Activated T-cell treated with anti-CD3 and anti-CD28 coated beads, Interleukin-2, amount 50 U/mL, for 24 hours (primary cell): ENCODE results near the gene OCA2.
"Not testable (repeated sequence)": the region's sequence is repeated elsewhere in the genome, so short reads cannot be mapped to it uniquely, and the experiment has no call there.

Source experiments
- DNase-seq: peaks from one replicate; pipeline ENCODE4 v3.0.0-alpha.2; 2020
- H3K27ac Mint-ChIP-seq: 2 replicates; pipeline ENCODE4 v1.8.0; 2020; ENCODE audit warnings: mild to moderate bottlenecking, mixed read lengths
- H3K27me3 Mint-ChIP-seq: 2 replicates; pipeline ENCODE4 v1.8.0; 2020; ENCODE audit warnings: mixed read lengths
- H3K36me3 Mint-ChIP-seq: 2 replicates; pipeline ENCODE4 v1.8.0; 2020; ENCODE audit warnings: low read depth, mixed read lengths
- H3K4me1 Mint-ChIP-seq: 2 replicates; pipeline ENCODE4 v1.8.0; 2020; ENCODE audit warnings: low read depth, mixed read lengths
- H3K4me3 Mint-ChIP-seq: 2 replicates; pipeline ENCODE4 v1.8.0; 2020; ENCODE audit warnings: mild to moderate bottlenecking, moderate library complexity, mixed read lengths
- H3K9me3 Mint-ChIP-seq: 2 replicates; pipeline ENCODE4 v1.8.0; 2020; ENCODE audit warnings: mixed read lengths

Gene OCA2

GRCh38 chr15:27722102-27722501 is 377.0 kb downstream of the OCA2 start:
- no peak for DNase-seq
- H3K9me3 Mint-ChIP-seq, result peaks cover 20% of the 10 kb centered on the region
- no peak overlapping the region for H3K27ac Mint-ChIP-seq
- H3K36me3 Mint-ChIP-seq, result no peaks in the 10 kb centered on the region
- H3K27me3 Mint-ChIP-seq, result no peaks in the 10 kb centered on the region
- no peaks in the 10 kb centered on the region for H3K4me1 Mint-ChIP-seq
- no peak overlapping the region for H3K4me3 Mint-ChIP-seq

- no peak overlapping the region for H3K27ac Mint-ChIP-seq
- no peaks in the 10 kb centered on the region for H3K27me3 Mint-ChIP-seq
- H3K9me3 Mint-ChIP-seq, result peaks cover 30% of the 10 kb centered on the region
- no peaks in the 10 kb centered on the region for H3K4me1 Mint-ChIP-seq
- no peak overlapping the region for H3K4me3 Mint-ChIP-seq
- no peak for DNase-seq
- no peaks in the 10 kb centered on the region for H3K36me3 Mint-ChIP-seq
These were observed 384.4 kb downstream of the OCA2 start for GRCh38 chr15:27714675-27715074.

- peaks cover 30% of the 10 kb centered on the region for H3K9me3 Mint-ChIP-seq
- not testable (repeated sequence) for H3K27me3 Mint-ChIP-seq, H3K4me1 Mint-ChIP-seq, H3K36me3 Mint-ChIP-seq, H3K27ac Mint-ChIP-seq, H3K4me3 Mint-ChIP-seq, DNase-seq
These were observed 385.3 kb downstream of the OCA2 start for GRCh38 chr15:27713850-27714249.

- peaks cover 22% of the 10 kb centered on the region for H3K9me3 Mint-ChIP-seq
- H3K36me3 Mint-ChIP-seq, result no peaks in the 10 kb centered on the region
- no peak overlapping the region for H3K27ac Mint-ChIP-seq
- H3K4me1 Mint-ChIP-seq, result no peaks in the 10 kb centered on the region
- no peaks in the 10 kb centered on the region for H3K27me3 Mint-ChIP-seq
- no peak for DNase-seq
- no peak overlapping the region for H3K4me3 Mint-ChIP-seq
These were observed 391.9 kb downstream of the OCA2 start for GRCh38 chr15:27707257-27707656.

GRCh38 chr15:27706300-27706699 is 392.8 kb downstream of the OCA2 start:
- no peaks in the 10 kb centered on the region for H3K36me3 Mint-ChIP-seq
- H3K27me3 Mint-ChIP-seq, result no peaks in the 10 kb centered on the region
- no peak overlapping the region for H3K27ac Mint-ChIP-seq
- no peaks in the 10 kb centered on the region for H3K4me1 Mint-ChIP-seq
- H3K4me3 Mint-ChIP-seq, result no peak overlapping the region
- DNase-seq, result no peak
- H3K9me3 Mint-ChIP-seq, result peaks cover 18% of the 10 kb centered on the region

GRCh38 chr15:27705056-27705455 is 394.1 kb downstream of the OCA2 start:
- no peak overlapping the region for H3K27ac Mint-ChIP-seq
- H3K4me1 Mint-ChIP-seq, result no peaks in the 10 kb centered on the region
- no peak overlapping the region for H3K4me3 Mint-ChIP-seq
- no peaks in the 10 kb centered on the region for H3K36me3 Mint-ChIP-seq
- DNase-seq, result no peak
- peaks cover 18% of the 10 kb centered on the region for H3K9me3 Mint-ChIP-seq
- no peaks in the 10 kb centered on the region for H3K27me3 Mint-ChIP-seq
